SK-N-SH (cell line): Measurements from ENCODE around the gene RGS7BP.

Experiments used
- CHD2 ChIP-seq: fragments of 150-350 bp; IDR thresholded peaks from 2 replicates; pipeline ENCODE4 v1.6.1; 2018; ENCODE audit warnings: low read length; ENCODE audit not compliant: partially characterized antibody
- CTCF ChIP-seq: fragments of 200-600 bp; sonication (generic); IDR thresholded peaks from 2 replicates; pipeline ENCODE4 v1.6.1; 2017; ENCODE audit warnings: antibody characterized with exemption, mild to moderate bottlenecking, moderate library complexity
- NRF1 ChIP-seq: IDR thresholded peaks from 2 replicates; pipeline ENCODE4 v1.6.1; 2012; ENCODE audit warnings: low read depth, mild to moderate bottlenecking, low read length
- PBX3 ChIP-seq: IDR thresholded peaks from 2 replicates; pipeline ENCODE4; 2012
- SIN3A ChIP-seq: IDR thresholded peaks from 2 replicates; pipeline ENCODE4 v1.6.1; 2012; ENCODE audit warnings: low read depth, mild to moderate bottlenecking, low read length, moderate library complexity, borderline replicate concordance
- TAF1 ChIP-seq: IDR thresholded peaks from 2 replicates; pipeline ENCODE4 v1.6.1; 2012; ENCODE audit warnings: low read depth, mild to moderate bottlenecking, low read length, moderate library complexity, borderline replicate concordance

- no peak for TF ChIP-seq CTCF
- no peak for TF ChIP-seq NRF1
- no peak for TF ChIP-seq TAF1
- no peak for TF ChIP-seq CHD2
- TF ChIP-seq PBX3 = no peak
- TF ChIP-seq SIN3A = no peak
Measured at GRCh38 chr5:64603676-64604075, 97.9 kb downstream of the RGS7BP start.
